ENCODE data around the gene CATSPERZ. TPM values are rescaled to one million over a fixed set of nuclear protein-coding genes. Genes with fewer than 3 reads are reported as not detected.
A peak's percentile ranks its signal among the peaks of the same experiment; 100 is the strongest.

Gene CATSPERZ
- total and polyA plus RNA-seq, 2 of the 8 experiments (the other 6 are each of a cell fraction or from before 2014, with no cell fraction given), result 0.77 TPM; not detected in 1

- no peak for TF ChIP-seq CTBP2 (IDR thresholded peaks at IDR 0.05; ENCODE audit: borderline replicate concordance, insufficient read depth, insufficient read length, low read length)
- TF ChIP-seq JUN (IDR thresholded peaks at IDR 0.05; ENCODE audit: low read depth, low read length), result no peak
- TF ChIP-seq YY1 (IDR thresholded peaks at IDR 0.05; ENCODE audit: low read depth, low read length), result no peak
- no peak for TF ChIP-seq RNF2 (IDR thresholded peaks at IDR 0.05; ENCODE audit: borderline replicate concordance, low read depth, low read length, missing control alignments, poor library complexity, severe bottlenecking)
- TF ChIP-seq SIX5 (IDR thresholded peaks at IDR 0.05; ENCODE audit: low read depth, low read length), result no peak
- TF ChIP-seq PHF8 (conservative IDR thresholded peaks at IDR 0.05; ENCODE audit: low read depth, low read length), result no peak; the same call in 1 of the 2 replicates
- no peak for TF ChIP-seq TCF12 (IDR thresholded peaks at IDR 0.05; ENCODE audit: low read depth, low read length)
- peak; percentile 16 to 26; a peak in 2 of 4 replicates for TF ChIP-seq RAD21 (IDR thresholded peaks at IDR 0.05 in 1 of 2, conservative IDR thresholded peaks at IDR 0.05 in 1 of 2; ENCODE audit: low read depth in 2 of 2, low read length in 2 of 2)
- no peak for TF ChIP-seq RBBP5 (IDR thresholded peaks at IDR 0.05; ENCODE audit: borderline replicate concordance, low read depth, low read length)
- no peak for TF ChIP-seq USF2 (IDR thresholded peaks at IDR 0.05; ENCODE audit: low read length)
- peak; percentile 75; the same call in 1 of the 2 replicates for TF ChIP-seq SP4 (IDR thresholded peaks at IDR 0.05; ENCODE audit: low read length)
- peak in 2 of 3 experiments; percentile 26 to 52; a peak in 3 of 4 replicates for TF ChIP-seq CTCF (IDR thresholded peaks at IDR 0.05; ENCODE audit: control extremely low read depth in 1 of 3, insufficient read depth in 1 of 3, low read depth in 1 of 3, low read length in 3 of 3)
- peak; percentile 83 for TF ChIP-seq EGR1 (IDR thresholded peaks at IDR 0.05; ENCODE audit: borderline replicate concordance, low read depth, low read length)
- no peak for TF ChIP-seq CBX5 (IDR thresholded peaks at IDR 0.05; ENCODE audit: low read depth, low read length)
Measured at GRCh38 chr11:64340671-64341335, 40.6 kb downstream of the CATSPERZ start (continued).
